ENCODE measurements around the gene NUDT4B.
"Not testable (repeated sequence)": the region's sequence is repeated elsewhere in the genome, so short reads cannot be mapped to it uniquely, and the experiment has no call there.

DNA sequence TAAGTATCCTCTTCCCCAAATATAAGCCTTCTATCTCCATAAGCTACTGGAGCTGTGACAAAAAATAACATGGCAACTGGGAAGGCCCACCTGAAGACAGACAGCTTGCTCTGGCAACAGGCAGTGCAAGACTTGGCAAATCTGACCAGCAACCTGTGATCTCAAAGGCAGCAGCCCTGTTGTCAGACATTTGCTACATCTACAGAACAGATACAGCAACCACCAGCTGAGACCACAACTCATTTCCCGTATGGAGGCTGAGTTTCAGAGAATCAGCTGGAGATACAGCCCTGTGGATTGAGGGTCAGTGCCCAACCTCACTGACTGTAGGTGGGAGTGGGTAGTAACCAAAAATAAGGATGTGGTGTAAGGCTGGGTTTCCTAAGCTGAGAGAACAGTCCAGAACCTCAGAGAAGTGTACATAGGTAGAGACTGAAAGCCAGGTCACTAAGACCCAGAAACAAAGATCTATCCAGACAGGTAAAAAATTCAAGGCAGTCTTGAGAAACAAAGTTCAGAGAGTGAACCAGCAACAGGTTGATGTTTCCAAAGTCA is 31.5 kb upstream of the NUDT4B start:
- TF ChIP-seq, protein P1, sequence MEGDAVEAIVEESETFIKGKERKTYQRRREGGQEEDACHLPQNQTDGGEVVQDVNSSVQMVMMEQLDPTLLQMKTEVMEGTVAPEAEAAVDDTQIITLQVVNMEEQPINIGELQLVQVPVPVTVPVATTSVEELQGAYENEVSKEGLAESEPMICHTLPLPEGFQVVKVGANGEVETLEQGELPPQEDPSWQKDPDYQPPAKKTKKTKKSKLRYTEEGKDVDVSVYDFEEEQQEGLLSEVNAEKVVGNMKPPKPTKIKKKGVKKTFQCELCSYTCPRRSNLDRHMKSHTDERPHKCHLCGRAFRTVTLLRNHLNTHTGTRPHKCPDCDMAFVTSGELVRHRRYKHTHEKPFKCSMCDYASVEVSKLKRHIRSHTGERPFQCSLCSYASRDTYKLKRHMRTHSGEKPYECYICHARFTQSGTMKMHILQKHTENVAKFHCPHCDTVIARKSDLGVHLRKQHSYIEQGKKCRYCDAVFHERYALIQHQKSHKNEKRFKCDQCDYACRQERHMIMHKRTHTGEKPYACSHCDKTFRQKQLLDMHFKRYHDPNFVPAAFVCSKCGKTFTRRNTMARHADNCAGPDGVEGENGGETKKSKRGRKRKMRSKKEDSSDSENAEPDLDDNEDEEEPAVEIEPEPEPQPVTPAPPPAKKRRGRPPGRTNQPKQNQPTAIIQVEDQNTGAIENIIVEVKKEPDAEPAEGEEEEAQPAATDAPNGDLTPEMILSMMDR (IDR thresholded peaks at IDR 0.05) = not testable (repeated sequence)
- TF ChIP-seq EP300 (IDR thresholded peaks at IDR 0.05) = not testable (repeated sequence)

Data from ovary (tissue), 3 donors.